Measurements from ENCODE around the gene XYLT1. TPM values are rescaled to one million over a fixed set of nuclear protein-coding genes. Genes with fewer than 3 reads are reported as not detected.

Gene XYLT1
- total and polyA plus RNA-seq, 4 experiments from 2014 or later = 1.4 to 48.5 (median 24.5) TPM

- H3K4me1 Mint-ChIP-seq = peaks cover 7 to 14% (median 10%) of the 10 kb centered on the region in 4 donors
- ChIA-PET POLR2A (ENCODE audit: partially characterized antibody) (no interaction called here), CTCF (ENCODE audit: partially characterized antibody) (interaction anchor here (1.4 kb wide), 1 partner anchor 13 kb away, joined by 3 read pairs; no protein-coding TSS in a partner anchor)
- peak overlapping the region in 2 of 7 donors; percentile 32 to 82 for H3K27ac Mint-ChIP-seq
- H3K4me3 Mint-ChIP-seq = no peak overlapping the region
- peaks cover 39% of the 10 kb centered on the region for H3K36me3 ChIP-seq (ENCODE audit: insufficient read depth, low read length)
- no peaks in the 10 kb centered on the region for H3K9me3 Mint-ChIP-seq
- DNase-seq = no peak
- no peaks in the 10 kb centered on the region for H3K27me3 ChIP-seq (ENCODE audit: insufficient read depth, low read length)
- no peaks in the 10 kb centered on the region for H3K27me3 Mint-ChIP-seq
- intact Hi-C loops (cut with micrococcal nuclease) = no loop called here
- H3K4me3 ChIP-seq (ENCODE audit: low read length in 2 of 2) = no peak overlapping the region
- no peaks in the 10 kb centered on the region for H3K9me3 ChIP-seq (ENCODE audit: control insufficient read depth in 1 of 2, low read length in 2 of 2)
- no peak overlapping the region for H3K27ac ChIP-seq (ENCODE audit: low read depth, low read length)
- no peaks in the 10 kb centered on the region for H3K4me1 ChIP-seq (ENCODE audit: insufficient read depth, low read length)
- peaks cover 75 to 82% of the 10 kb centered on the region in 2 donors for H3K36me3 Mint-ChIP-seq
Observed at GRCh38 chr16:17133851-17134250, 336.9 kb downstream of the XYLT1 start.

DNA sequence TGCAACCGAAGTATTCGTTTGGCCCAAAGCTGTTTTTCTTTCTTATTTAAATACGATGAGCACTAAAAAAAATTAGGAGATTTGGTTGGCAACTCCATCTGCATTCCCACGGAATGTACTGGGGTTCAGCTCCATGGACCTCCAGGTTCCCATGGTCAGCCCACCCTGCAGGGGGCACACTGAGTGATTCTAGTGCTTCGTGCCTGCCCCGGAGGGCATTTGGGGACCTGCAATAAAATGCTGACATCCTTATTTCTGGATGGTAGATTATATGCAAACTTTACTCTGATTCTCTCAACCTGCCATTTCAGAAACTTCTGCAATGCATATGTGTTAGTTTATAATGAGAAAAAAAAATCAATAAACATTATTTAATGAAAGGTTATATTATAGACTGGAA lies 339.4 kb downstream of the XYLT1 start:
- Histone ChIP-seq H3K4me1 (ENCODE audit: insufficient read depth, low read length) (no peaks in the 10 kb centered on the region), H3K4me3 (ENCODE audit: low read length in 2 of 2) (no peak overlapping the region), H3K9me3 (ENCODE audit: control insufficient read depth in 1 of 2, low read length in 2 of 2) (no peaks in the 10 kb centered on the region), H3K36me3 (ENCODE audit: insufficient read depth, low read length) (peaks cover 29% of the 10 kb centered on the region), H3K27ac (ENCODE audit: low read depth, low read length) (no peak overlapping the region), H3K27me3 (ENCODE audit: insufficient read depth, low read length) (no peaks in the 10 kb centered on the region)
- H3K27me3 Mint-ChIP-seq = no peaks in the 10 kb centered on the region
- H3K36me3 Mint-ChIP-seq = peaks cover 77 to 83% of the 10 kb centered on the region in 2 donors
- no peak for DNase-seq
- H3K4me1 Mint-ChIP-seq = peaks cover 7 to 14% (median 10%) of the 10 kb centered on the region in 4 donors
- ChIA-PET CTCF (ENCODE audit: partially characterized antibody) (no interaction called here), POLR2A (ENCODE audit: partially characterized antibody) (no interaction called here)
- no peak overlapping the region for H3K4me3 Mint-ChIP-seq
- intact Hi-C loops (cut with micrococcal nuclease) = no loop called here
- no peaks in the 10 kb centered on the region for H3K9me3 Mint-ChIP-seq
- H3K27ac Mint-ChIP-seq = peak overlapping the region in 1 of 7 donors; percentile 45

DNA sequence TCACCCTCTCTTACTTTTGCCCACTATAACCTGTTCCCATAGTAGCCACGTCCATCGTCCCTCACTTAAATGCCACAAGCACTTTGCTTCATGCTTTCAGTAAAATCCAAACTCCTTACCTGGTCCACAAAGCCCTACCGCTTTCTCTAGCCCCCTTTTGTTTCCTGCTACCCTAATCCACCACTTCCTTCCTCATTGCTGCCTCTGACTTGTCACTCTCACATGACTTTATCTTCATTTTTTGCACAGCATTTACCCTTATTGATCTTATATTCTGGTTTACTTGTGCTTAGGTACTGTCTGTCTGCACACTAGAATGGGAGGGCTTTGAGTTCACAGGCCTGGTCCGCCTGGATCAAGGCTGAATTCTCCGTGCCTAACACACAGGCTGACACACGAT lies 340.0 kb downstream of the XYLT1 start:
- H3K9me3 Mint-ChIP-seq = no peaks in the 10 kb centered on the region
- H3K27ac Mint-ChIP-seq = peak overlapping the region in 5 of 7 donors; percentile 9 to 86 (median 45)
- peaks cover 77 to 83% of the 10 kb centered on the region in 2 donors for H3K36me3 Mint-ChIP-seq
- H3K27me3 Mint-ChIP-seq = no peaks in the 10 kb centered on the region
- no peak for DNase-seq
- intact Hi-C loops (cut with micrococcal nuclease) = no loop called here
- H3K4me3 Mint-ChIP-seq = peak overlapping the region in 1 of 8 donors; percentile 35
- Histone ChIP-seq H3K9me3 (ENCODE audit: control insufficient read depth in 1 of 2, low read length in 2 of 2) (no peaks in the 10 kb centered on the region), H3K4me3 (ENCODE audit: low read length in 2 of 2) (no peak overlapping the region), H3K27me3 (ENCODE audit: insufficient read depth, low read length) (no peaks in the 10 kb centered on the region), H3K27ac (ENCODE audit: low read depth, low read length) (no peak overlapping the region), H3K36me3 (ENCODE audit: insufficient read depth, low read length) (peaks cover 34% of the 10 kb centered on the region), H3K4me1 (ENCODE audit: insufficient read depth, low read length) (no peaks in the 10 kb centered on the region)
- H3K4me1 Mint-ChIP-seq = peaks cover 7 to 14% (median 10%) of the 10 kb centered on the region in 4 donors
- POLR2A ChIA-PET (ENCODE audit: partially characterized antibody) = no interaction called here
- CTCF ChIA-PET (ENCODE audit: partially characterized antibody) = no interaction called here

DNA sequence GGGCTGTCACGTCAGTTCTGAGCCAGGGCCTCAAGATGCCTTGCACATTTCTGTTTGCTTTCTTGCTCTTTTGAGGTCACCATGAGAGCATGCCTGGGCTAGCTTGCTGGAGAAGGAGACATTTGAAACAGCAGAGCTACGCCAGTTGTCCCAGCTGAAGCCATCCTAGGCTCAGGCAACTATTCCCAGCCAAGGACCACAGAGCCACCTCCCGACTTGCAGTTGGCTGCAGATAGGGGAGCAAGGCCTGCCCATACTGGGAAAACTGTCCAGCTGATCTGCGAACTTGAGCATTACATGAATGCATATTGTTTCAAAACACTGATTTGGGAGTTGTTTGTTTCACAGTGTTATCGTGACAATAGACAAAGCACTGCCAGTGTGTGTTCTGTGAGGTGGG lies 340.8 kb downstream of the XYLT1 start:
- POLR2A ChIA-PET (ENCODE audit: partially characterized antibody) = no interaction called here
- Mint-ChIP-seq H3K27ac (peak overlapping the region in 1 of 7 donors; percentile 43), H3K4me3 (no peak overlapping the region), H3K9me3 (peaks cover 0 to 4% (median 0%) of the 10 kb centered on the region in 8 donors), H3K27me3 (no peaks in the 10 kb centered on the region), H3K4me1 (peaks cover 7 to 14% (median 10%) of the 10 kb centered on the region in 4 donors), H3K36me3 (peaks cover 84 to 86% of the 10 kb centered on the region in 2 donors)
- intact Hi-C loops (cut with micrococcal nuclease) = no loop called here
- no peak overlapping the region for H3K4me3 ChIP-seq (ENCODE audit: low read length in 2 of 2)
- no peaks in the 10 kb centered on the region for H3K9me3 ChIP-seq (ENCODE audit: control insufficient read depth in 1 of 2, low read length in 2 of 2)
- peaks cover 32% of the 10 kb centered on the region for H3K36me3 ChIP-seq (ENCODE audit: insufficient read depth, low read length)
- no peak for DNase-seq
- H3K27me3 ChIP-seq (ENCODE audit: insufficient read depth, low read length) = no peaks in the 10 kb centered on the region
- no peaks in the 10 kb centered on the region for H3K4me1 ChIP-seq (ENCODE audit: insufficient read depth, low read length)
- no peak overlapping the region for H3K27ac ChIP-seq (ENCODE audit: low read depth, low read length)
- CTCF ChIA-PET (ENCODE audit: partially characterized antibody) = no interaction called here

GRCh38 chr16:17128791-17129190 lies 342.0 kb downstream of the XYLT1 start:
- peaks cover 7 to 14% (median 10%) of the 10 kb centered on the region in 4 donors for H3K4me1 Mint-ChIP-seq
- ChIA-PET CTCF (ENCODE audit: partially characterized antibody) (interaction anchor here (0.7 kb wide), 2 partner anchors 239 to 1697 kb away, joined by 4 to 5 read pairs; no protein-coding TSS in a partner anchor), POLR2A (ENCODE audit: partially characterized antibody) (no interaction called here)
- H3K27ac ChIP-seq (ENCODE audit: low read depth, low read length) = no peak overlapping the region
- DNase-seq = no peak
- peaks cover 21% of the 10 kb centered on the region for H3K36me3 ChIP-seq (ENCODE audit: insufficient read depth, low read length)
- no peaks in the 10 kb centered on the region for H3K4me1 ChIP-seq (ENCODE audit: insufficient read depth, low read length)
- peaks cover 83 to 86% of the 10 kb centered on the region in 2 donors for H3K36me3 Mint-ChIP-seq
- peaks cover 0 to 4% (median 0%) of the 10 kb centered on the region in 8 donors for H3K9me3 Mint-ChIP-seq
- H3K9me3 ChIP-seq (ENCODE audit: control insufficient read depth in 1 of 2, low read length in 2 of 2) = no peaks in the 10 kb centered on the region
- H3K27me3 ChIP-seq (ENCODE audit: insufficient read depth, low read length) = no peaks in the 10 kb centered on the region
- H3K4me3 ChIP-seq (ENCODE audit: low read length in 2 of 2) = no peak overlapping the region
- intact Hi-C loops (cut with micrococcal nuclease) = no loop called here
- H3K27me3 Mint-ChIP-seq = no peaks in the 10 kb centered on the region
- H3K27ac Mint-ChIP-seq = no peak overlapping the region
- H3K4me3 Mint-ChIP-seq = no peak overlapping the region

DNA sequence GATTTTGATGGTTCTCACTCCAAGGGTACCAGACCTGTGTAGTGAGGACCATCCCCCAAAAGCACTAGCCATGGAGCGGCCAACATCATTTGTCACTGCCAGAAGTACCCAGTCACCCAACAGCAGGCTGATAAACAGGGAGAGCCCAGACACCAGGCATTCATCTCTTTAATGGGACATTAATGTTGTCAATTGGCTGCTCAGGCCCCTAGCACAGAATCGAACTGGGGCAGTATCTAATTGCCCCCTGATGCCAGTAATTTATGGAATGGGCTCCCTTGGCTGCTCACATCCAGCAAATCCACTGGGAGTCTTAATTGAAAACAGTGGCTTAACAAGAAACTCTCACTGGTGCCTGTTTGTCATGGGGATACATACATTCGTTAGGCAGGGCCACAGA lies 344.6 kb downstream of the XYLT1 start:
- intact Hi-C loops (cut with micrococcal nuclease) = no loop called here
- Histone ChIP-seq H3K27me3 (ENCODE audit: insufficient read depth, low read length) (no peaks in the 10 kb centered on the region), H3K27ac (ENCODE audit: low read depth, low read length) (no peak overlapping the region), H3K4me1 (ENCODE audit: insufficient read depth, low read length) (no peaks in the 10 kb centered on the region), H3K36me3 (ENCODE audit: insufficient read depth, low read length) (peaks cover 17% of the 10 kb centered on the region), H3K4me3 (ENCODE audit: low read length in 2 of 2) (no peak overlapping the region), H3K9me3 (ENCODE audit: control insufficient read depth in 1 of 2, low read length in 2 of 2) (no peaks in the 10 kb centered on the region)
- no peaks in the 10 kb centered on the region for H3K27me3 Mint-ChIP-seq
- H3K4me3 Mint-ChIP-seq = no peak overlapping the region
- peaks cover 0 to 4% (median 0%) of the 10 kb centered on the region in 8 donors for H3K9me3 Mint-ChIP-seq
- ChIA-PET CTCF (ENCODE audit: partially characterized antibody) (no interaction called here), POLR2A (ENCODE audit: partially characterized antibody) (no interaction called here)
- DNase-seq = no peak
- H3K4me1 Mint-ChIP-seq = peaks cover 4 to 6% (median 6%) of the 10 kb centered on the region in 4 donors
- no peak overlapping the region for H3K27ac Mint-ChIP-seq
- H3K36me3 Mint-ChIP-seq = peaks cover 77 to 79% of the 10 kb centered on the region in 2 donors

- peak overlapping the region in 1 of 7 donors; percentile 79 for H3K27ac Mint-ChIP-seq
- no peak overlapping the region for H3K4me3 ChIP-seq (ENCODE audit: low read length in 2 of 2)
- peaks cover 0 to 4% (median 0%) of the 10 kb centered on the region in 8 donors for H3K9me3 Mint-ChIP-seq
- POLR2A ChIA-PET (ENCODE audit: partially characterized antibody) = no interaction called here
- H3K27me3 Mint-ChIP-seq = no peaks in the 10 kb centered on the region
- no peaks in the 10 kb centered on the region for H3K27me3 ChIP-seq (ENCODE audit: insufficient read depth, low read length)
- H3K4me1 Mint-ChIP-seq = peaks cover under 1 to 4% (median 2%) of the 10 kb centered on the region in 4 donors
- H3K27ac ChIP-seq (ENCODE audit: low read depth, low read length) = no peak overlapping the region
- peaks cover 17% of the 10 kb centered on the region for H3K36me3 ChIP-seq (ENCODE audit: insufficient read depth, low read length)
- no peak overlapping the region for H3K4me3 Mint-ChIP-seq
- CTCF ChIA-PET (ENCODE audit: partially characterized antibody) = no interaction called here
- H3K36me3 Mint-ChIP-seq = peaks cover 76 to 78% of the 10 kb centered on the region in 2 donors
- intact Hi-C loops (cut with micrococcal nuclease) = no loop called here
- no peaks in the 10 kb centered on the region for H3K9me3 ChIP-seq (ENCODE audit: control insufficient read depth in 1 of 2, low read length in 2 of 2)
- DNase-seq = no peak
- H3K4me1 ChIP-seq (ENCODE audit: insufficient read depth, low read length) = no peaks in the 10 kb centered on the region
Observed at GRCh38 chr16:17125671-17126070, 345.1 kb downstream of the XYLT1 start.
